ENCODE measurements around the gene CEACAM8.
"Not testable (repeated sequence)": the region's sequence is repeated elsewhere in the genome, so short reads cannot be mapped to it uniquely, and the experiment has no call there.

Gene CEACAM8

DNA sequence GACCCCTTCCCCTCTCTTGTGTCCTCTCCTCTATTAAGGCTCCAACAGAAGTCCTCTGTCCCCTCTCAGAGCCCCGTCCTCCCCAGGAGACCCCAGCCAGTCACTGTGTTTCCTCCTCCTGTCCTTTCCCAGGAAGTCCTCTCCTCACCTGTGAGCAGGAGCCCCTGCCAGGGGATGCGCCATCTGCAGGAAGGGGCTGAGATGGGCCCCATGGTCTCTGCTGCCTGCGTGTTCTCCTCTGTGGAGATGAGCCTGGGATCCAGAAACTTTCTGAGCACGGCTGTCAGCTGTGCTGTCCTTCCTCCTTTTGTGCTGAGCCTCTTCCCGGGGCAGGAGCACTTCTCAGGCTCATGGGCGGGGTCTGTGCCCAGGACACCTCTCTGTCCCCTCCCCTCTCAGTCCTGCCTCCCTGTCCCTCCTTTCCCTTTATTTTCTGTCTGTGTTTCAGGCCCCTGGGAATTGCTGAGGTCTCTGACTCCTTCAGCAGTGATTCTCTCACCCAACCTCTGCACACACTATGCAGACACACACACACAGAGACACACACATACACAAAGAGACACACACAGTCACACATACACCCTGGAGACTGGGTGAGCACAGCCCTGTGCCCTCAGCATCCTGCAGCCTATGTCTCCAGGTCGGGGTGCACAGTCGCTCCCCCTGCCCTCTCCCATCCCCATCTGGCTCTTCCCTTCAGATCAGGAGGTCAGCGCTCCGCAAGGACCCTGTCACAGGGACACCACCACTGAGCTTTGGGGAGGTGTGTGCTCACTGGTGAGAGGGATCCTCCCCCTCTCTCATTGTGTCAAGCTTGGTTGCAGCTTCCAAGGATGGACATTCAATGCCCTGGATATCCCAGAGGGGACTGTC lies at the start of gene CEACAM8:
CEACAM8 (minus strand) TSS at position 308 of the 873 bp plus-strand sequence; CDS start at position 212, 96 bp downstream.
- TF ChIP-seq, protein P1, sequence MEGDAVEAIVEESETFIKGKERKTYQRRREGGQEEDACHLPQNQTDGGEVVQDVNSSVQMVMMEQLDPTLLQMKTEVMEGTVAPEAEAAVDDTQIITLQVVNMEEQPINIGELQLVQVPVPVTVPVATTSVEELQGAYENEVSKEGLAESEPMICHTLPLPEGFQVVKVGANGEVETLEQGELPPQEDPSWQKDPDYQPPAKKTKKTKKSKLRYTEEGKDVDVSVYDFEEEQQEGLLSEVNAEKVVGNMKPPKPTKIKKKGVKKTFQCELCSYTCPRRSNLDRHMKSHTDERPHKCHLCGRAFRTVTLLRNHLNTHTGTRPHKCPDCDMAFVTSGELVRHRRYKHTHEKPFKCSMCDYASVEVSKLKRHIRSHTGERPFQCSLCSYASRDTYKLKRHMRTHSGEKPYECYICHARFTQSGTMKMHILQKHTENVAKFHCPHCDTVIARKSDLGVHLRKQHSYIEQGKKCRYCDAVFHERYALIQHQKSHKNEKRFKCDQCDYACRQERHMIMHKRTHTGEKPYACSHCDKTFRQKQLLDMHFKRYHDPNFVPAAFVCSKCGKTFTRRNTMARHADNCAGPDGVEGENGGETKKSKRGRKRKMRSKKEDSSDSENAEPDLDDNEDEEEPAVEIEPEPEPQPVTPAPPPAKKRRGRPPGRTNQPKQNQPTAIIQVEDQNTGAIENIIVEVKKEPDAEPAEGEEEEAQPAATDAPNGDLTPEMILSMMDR (IDR thresholded peaks at IDR 0.05; ENCODE audit: low read depth, low read length): no peak
- TF ChIP-seq POLR2A (IDR thresholded peaks at IDR 0.05; ENCODE audit: extremely low read depth, insufficient read length) (no peak), MYC (IDR thresholded peaks at IDR 0.05; ENCODE audit: low read depth, low read length) (no peak)
- TF ChIP-seq, protein P2, sequence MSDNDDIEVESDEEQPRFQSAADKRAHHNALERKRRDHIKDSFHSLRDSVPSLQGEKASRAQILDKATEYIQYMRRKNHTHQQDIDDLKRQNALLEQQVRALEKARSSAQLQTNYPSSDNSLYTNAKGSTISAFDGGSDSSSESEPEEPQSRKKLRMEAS (IDR thresholded peaks at IDR 0.05; ENCODE audit: low read depth, low read length): no peak
- no peak within 1 kb of the TSS for H3K4me3 ChIP-seq (ENCODE audit: low read depth, low read length)
- no peak for DNase-seq (ENCODE audit: low read depth)

DNA sequence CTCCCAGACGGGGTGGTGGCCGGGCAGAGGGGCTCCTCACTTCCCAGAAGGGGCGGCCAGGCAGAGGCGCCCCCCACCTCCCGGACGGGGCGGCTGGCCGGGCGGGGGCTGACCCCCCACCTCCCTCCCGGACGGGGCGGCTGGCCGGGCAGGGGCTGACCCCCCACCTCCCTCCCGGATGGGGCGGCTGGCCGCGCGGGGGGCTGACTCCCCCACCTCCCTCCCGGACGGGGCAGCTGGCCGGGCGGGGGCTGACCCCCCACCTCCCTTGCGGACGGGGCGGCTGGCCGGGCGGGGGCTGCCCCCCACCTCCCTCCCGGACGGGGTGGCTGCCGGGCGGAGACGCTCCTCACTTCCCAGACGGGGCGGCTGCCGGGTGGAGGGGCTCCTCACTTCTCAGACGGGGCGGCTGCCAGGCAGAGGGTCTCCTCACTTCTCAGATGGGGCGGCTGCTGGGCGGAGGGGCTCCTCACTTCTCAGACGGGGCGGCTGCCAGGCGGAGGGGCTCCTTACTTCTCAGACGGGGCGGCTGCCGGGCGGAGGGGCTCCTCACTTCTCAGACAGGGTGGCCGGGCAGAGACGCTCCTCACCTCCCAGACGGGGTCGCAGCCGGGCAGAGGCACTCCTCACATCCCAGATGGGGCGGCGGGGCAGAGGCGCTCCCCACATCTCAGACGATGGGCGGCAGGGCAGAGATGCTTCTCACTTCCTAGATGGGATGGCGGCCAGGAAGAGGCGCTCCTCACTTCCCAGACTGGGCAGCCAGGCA lies 44.8 kb upstream of the CEACAM8 start:
- not testable (repeated sequence) for DNase-seq (ENCODE audit: low read depth)

DNA sequence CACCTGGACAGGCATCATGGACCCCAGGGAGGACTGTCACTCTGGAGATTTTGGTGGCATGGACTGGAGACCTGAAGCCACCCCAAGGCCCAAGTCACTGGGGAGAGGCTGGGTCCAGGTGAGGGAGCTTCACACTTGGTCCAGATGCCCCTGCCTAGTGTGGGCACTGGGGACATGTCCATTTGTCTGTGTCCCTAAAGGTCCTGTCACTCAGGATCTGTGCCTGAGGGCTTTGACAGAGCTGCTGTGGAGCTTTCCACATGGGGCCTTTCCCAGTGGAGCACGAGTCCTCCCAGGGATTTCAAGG lies 40.5 kb upstream of the CEACAM8 start:
- DNase-seq (ENCODE audit: low read depth): no peak
- TF ChIP-seq, protein P1 (IDR thresholded peaks at IDR 0.05; ENCODE audit: low read depth, low read length): no peak
- no peak for TF ChIP-seq MYC (IDR thresholded peaks at IDR 0.05; ENCODE audit: low read depth, low read length)
- no peak for TF ChIP-seq POLR2A (IDR thresholded peaks at IDR 0.05; ENCODE audit: extremely low read depth, insufficient read length)
- H3K4me3 ChIP-seq (ENCODE audit: low read depth, low read length): no peak overlapping the region

More for the DNA sequence above, 44.8 kb upstream of the CEACAM8 start:
- H3K4me3 ChIP-seq (ENCODE audit: low read depth, low read length): not testable (repeated sequence)

DNA sequence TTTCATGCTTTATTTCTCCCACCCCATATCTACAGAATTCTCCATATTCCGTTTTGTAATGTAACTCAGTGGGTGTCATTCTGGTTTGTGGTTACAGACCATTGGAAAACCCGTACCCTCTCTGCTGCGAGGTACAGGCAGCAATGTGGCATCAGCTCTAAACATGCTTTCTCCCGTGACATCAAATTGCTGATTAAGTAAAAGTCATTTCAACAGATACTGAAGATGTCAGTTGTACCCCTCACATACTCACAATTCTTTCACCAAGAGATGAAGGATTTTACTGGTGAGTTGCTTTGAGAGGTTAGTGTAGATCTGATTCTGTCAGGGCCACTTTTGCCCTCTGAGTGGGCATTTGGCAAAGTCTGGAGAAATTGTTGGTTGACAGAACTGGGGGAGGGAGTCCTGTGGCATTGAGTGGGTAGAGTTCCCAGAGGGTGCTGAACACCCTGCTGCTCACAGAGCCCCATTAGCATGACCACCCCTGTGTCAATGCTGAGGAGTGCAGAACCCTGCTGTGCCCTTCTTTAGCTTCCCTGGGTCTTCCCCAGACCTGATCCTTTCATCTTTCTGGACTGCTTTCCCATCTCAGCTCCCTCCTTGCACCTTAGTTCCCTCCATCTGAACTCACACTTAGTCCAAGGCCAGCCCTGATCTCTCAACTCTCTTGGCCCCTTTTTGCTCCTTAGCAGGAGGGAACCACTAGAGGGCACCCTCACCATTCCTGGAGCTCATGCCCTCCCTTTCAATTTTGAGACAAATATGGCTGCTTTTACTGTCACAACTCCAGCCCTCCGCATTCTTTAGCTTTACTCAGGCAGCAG lies 39.9 kb upstream of the CEACAM8 start:
- H3K4me3 ChIP-seq (ENCODE audit: low read depth, low read length): no peak overlapping the region
- DNase-seq (ENCODE audit: low read depth): peak; percentile 37
- TF ChIP-seq, protein P1 (IDR thresholded peaks at IDR 0.05; ENCODE audit: low read depth, low read length): peak; percentile 75
- TF ChIP-seq, protein P2 (IDR thresholded peaks at IDR 0.05; ENCODE audit: low read depth, low read length): no peak

DNA sequence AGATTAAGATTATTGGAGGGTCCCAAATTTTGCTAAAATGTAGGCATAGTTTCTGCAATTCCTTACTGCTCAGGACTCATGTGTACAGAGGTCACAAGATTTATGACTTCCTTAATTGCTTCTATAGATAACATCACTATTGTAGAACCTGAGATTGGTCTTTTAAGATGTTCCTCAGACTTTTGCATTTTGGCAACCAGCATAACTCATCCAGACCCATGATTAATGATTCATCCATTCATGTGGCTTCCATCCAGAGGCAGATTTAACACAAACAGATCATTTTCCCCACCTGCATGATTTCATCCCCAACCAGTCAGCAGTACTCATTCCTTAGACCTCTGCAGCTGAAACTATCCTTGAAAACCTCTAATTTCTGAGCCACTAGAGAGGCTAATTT lies 34.5 kb upstream of the CEACAM8 start:
- H3K4me3 ChIP-seq (ENCODE audit: low read depth, low read length): no peak overlapping the region
- DNase-seq (ENCODE audit: low read depth): no peak
- TF ChIP-seq, protein P2 (IDR thresholded peaks at IDR 0.05; ENCODE audit: low read depth, low read length): no peak
- TF ChIP-seq POLR2A (IDR thresholded peaks at IDR 0.05; ENCODE audit: extremely low read depth, insufficient read length) (no peak), MYC (IDR thresholded peaks at IDR 0.05; ENCODE audit: low read depth, low read length) (no peak)
- TF ChIP-seq, protein P1 (IDR thresholded peaks at IDR 0.05; ENCODE audit: low read depth, low read length): no peak
